ENCODE data around the gene NUCKS1.

Gene NUCKS1

GRCh38 chr1:205767248-205767647, 17.3 kb upstream of the NUCKS1 start:
- Histone ChIP-seq H3K9ac (ENCODE audit: low read length) (no peak overlapping the region), H3K36me3 (ENCODE audit: insufficient read depth, low read length) (no peaks in the 10 kb centered on the region), H3K4me3 (ENCODE audit: low read depth in 1 of 2, low read length in 2 of 2) (no peak overlapping the region), H3K4me1 (ENCODE audit: insufficient read depth, low read length) (no peaks in the 10 kb centered on the region), H3K27me3 (ENCODE audit: control insufficient read depth in 1 of 2, insufficient read depth in 2 of 2, low read length in 2 of 2) (no peaks in the 10 kb centered on the region), H3K9me3 (ENCODE audit: low read length) (no peaks in the 10 kb centered on the region), H3K27ac (ENCODE audit: low read depth, low read length) (no peak overlapping the region)

GRCh38 chr1:205766570-205766969, 16.6 kb upstream of the NUCKS1 start:
- H3K9me3 ChIP-seq (ENCODE audit: low read length), result no peaks in the 10 kb centered on the region
- no peaks in the 10 kb centered on the region for H3K4me1 ChIP-seq (ENCODE audit: insufficient read depth, low read length)
- no peaks in the 10 kb centered on the region for H3K36me3 ChIP-seq (ENCODE audit: insufficient read depth, low read length)
- H3K9ac ChIP-seq (ENCODE audit: low read length), result no peak overlapping the region
- no peak overlapping the region for H3K4me3 ChIP-seq (ENCODE audit: low read depth in 1 of 2, low read length in 2 of 2)
- no peak overlapping the region for H3K27ac ChIP-seq (ENCODE audit: low read depth, low read length)
- H3K27me3 ChIP-seq (ENCODE audit: control insufficient read depth in 1 of 2, insufficient read depth in 2 of 2, low read length in 2 of 2), result no peaks in the 10 kb centered on the region

- H3K9me3 ChIP-seq (ENCODE audit: low read length), result no peaks in the 10 kb centered on the region
- H3K4me1 ChIP-seq (ENCODE audit: insufficient read depth, low read length), result no peaks in the 10 kb centered on the region
- no peak overlapping the region for H3K9ac ChIP-seq (ENCODE audit: low read length)
- no peak overlapping the region for H3K27ac ChIP-seq (ENCODE audit: low read depth, low read length)
- H3K27me3 ChIP-seq (ENCODE audit: control insufficient read depth in 1 of 2, insufficient read depth in 2 of 2, low read length in 2 of 2), result no peaks in the 10 kb centered on the region
- H3K4me3 ChIP-seq (ENCODE audit: low read depth in 1 of 2, low read length in 2 of 2), result no peak overlapping the region
- no peaks in the 10 kb centered on the region for H3K36me3 ChIP-seq (ENCODE audit: insufficient read depth, low read length)
These were observed 16.1 kb upstream of the NUCKS1 start for GRCh38 chr1:205766038-205766437.

- Histone ChIP-seq H3K36me3 (ENCODE audit: insufficient read depth, low read length) (no peaks in the 10 kb centered on the region), H3K9me3 (ENCODE audit: low read length) (no peaks in the 10 kb centered on the region), H3K4me1 (ENCODE audit: insufficient read depth, low read length) (no peaks in the 10 kb centered on the region), H3K27me3 (ENCODE audit: control insufficient read depth in 1 of 2, insufficient read depth in 2 of 2, low read length in 2 of 2) (no peaks in the 10 kb centered on the region), H3K9ac (ENCODE audit: low read length) (no peak overlapping the region), H3K4me3 (ENCODE audit: low read depth in 1 of 2, low read length in 2 of 2) (no peak overlapping the region), H3K27ac (ENCODE audit: low read depth, low read length) (no peak overlapping the region)
These were observed 14.6 kb upstream of the NUCKS1 start for GRCh38 chr1:205764578-205764977.

- Histone ChIP-seq H3K9ac (ENCODE audit: low read length) (no peak overlapping the region), H3K36me3 (ENCODE audit: insufficient read depth, low read length) (no peaks in the 10 kb centered on the region), H3K4me1 (ENCODE audit: insufficient read depth, low read length) (no peaks in the 10 kb centered on the region), H3K4me3 (ENCODE audit: low read depth in 1 of 2, low read length in 2 of 2) (no peak overlapping the region), H3K27me3 (ENCODE audit: control insufficient read depth in 1 of 2, insufficient read depth in 2 of 2, low read length in 2 of 2) (no peaks in the 10 kb centered on the region), H3K9me3 (ENCODE audit: low read length) (no peaks in the 10 kb centered on the region), H3K27ac (ENCODE audit: low read depth, low read length) (no peak overlapping the region)
These were observed 14.0 kb upstream of the NUCKS1 start for GRCh38 chr1:205763980-205764379.

- Histone ChIP-seq H3K9ac (ENCODE audit: low read length) (no peak overlapping the region), H3K4me3 (ENCODE audit: low read depth in 1 of 2, low read length in 2 of 2) (no peak overlapping the region), H3K9me3 (ENCODE audit: low read length) (no peaks in the 10 kb centered on the region), H3K27ac (ENCODE audit: low read depth, low read length) (no peak overlapping the region), H3K27me3 (ENCODE audit: control insufficient read depth in 1 of 2, insufficient read depth in 2 of 2, low read length in 2 of 2) (no peaks in the 10 kb centered on the region), H3K4me1 (ENCODE audit: insufficient read depth, low read length) (no peaks in the 10 kb centered on the region), H3K36me3 (ENCODE audit: insufficient read depth, low read length) (no peaks in the 10 kb centered on the region)
These were observed 10.6 kb upstream of the NUCKS1 start for GRCh38 chr1:205760606-205761005.

GRCh38 chr1:205756552-205756951, 6.6 kb upstream of the NUCKS1 start:
- no peak overlapping the region for H3K9ac ChIP-seq (ENCODE audit: low read length)
- no peaks in the 10 kb centered on the region for H3K27me3 ChIP-seq (ENCODE audit: control insufficient read depth in 1 of 2, insufficient read depth in 2 of 2, low read length in 2 of 2)
- no peaks in the 10 kb centered on the region for H3K36me3 ChIP-seq (ENCODE audit: insufficient read depth, low read length)
- no peaks in the 10 kb centered on the region for H3K4me1 ChIP-seq (ENCODE audit: insufficient read depth, low read length)
- H3K27ac ChIP-seq (ENCODE audit: low read depth, low read length), result no peak overlapping the region
- no peak overlapping the region for H3K4me3 ChIP-seq (ENCODE audit: low read depth in 1 of 2, low read length in 2 of 2)
- H3K9me3 ChIP-seq (ENCODE audit: low read length), result no peaks in the 10 kb centered on the region

- no peaks in the 10 kb centered on the region for H3K36me3 ChIP-seq (ENCODE audit: insufficient read depth, low read length)
- H3K27ac ChIP-seq (ENCODE audit: low read depth, low read length), result no peak overlapping the region
- H3K9ac ChIP-seq (ENCODE audit: low read length), result no peak overlapping the region
- no peak overlapping the region for H3K4me3 ChIP-seq (ENCODE audit: low read depth in 1 of 2, low read length in 2 of 2)
- H3K27me3 ChIP-seq (ENCODE audit: control insufficient read depth in 1 of 2, insufficient read depth in 2 of 2, low read length in 2 of 2), result no peaks in the 10 kb centered on the region
- H3K9me3 ChIP-seq (ENCODE audit: low read length), result no peaks in the 10 kb centered on the region
- H3K4me1 ChIP-seq (ENCODE audit: insufficient read depth, low read length), result no peaks in the 10 kb centered on the region
These were observed 4.9 kb upstream of the NUCKS1 start for GRCh38 chr1:205754857-205755256.

GRCh38 chr1:205751036-205751651, 1.2 kb upstream of the NUCKS1 start:
- H3K4me1 ChIP-seq (ENCODE audit: insufficient read depth, low read length), result peaks cover 20% of the 10 kb centered on the region
- no peak overlapping the region for H3K9ac ChIP-seq (ENCODE audit: low read length)
- H3K36me3 ChIP-seq (ENCODE audit: insufficient read depth, low read length), result no peaks in the 10 kb centered on the region
- H3K4me3 ChIP-seq (ENCODE audit: low read depth in 1 of 2, low read length in 2 of 2), result no peak overlapping the region
- no peaks in the 10 kb centered on the region for H3K9me3 ChIP-seq (ENCODE audit: low read length)
- H3K27me3 ChIP-seq (ENCODE audit: control insufficient read depth in 1 of 2, insufficient read depth in 2 of 2, low read length in 2 of 2), result no peaks in the 10 kb centered on the region
- H3K27ac ChIP-seq (ENCODE audit: low read depth, low read length), result no peak overlapping the region

- Histone ChIP-seq H3K4me3 (ENCODE audit: low read depth in 1 of 2, low read length in 2 of 2) (peak overlapping the region; percentile 66 to 92), H3K27me3 (ENCODE audit: control insufficient read depth in 1 of 2, insufficient read depth in 2 of 2, low read length in 2 of 2) (no peaks in the 10 kb centered on the region), H3K9me3 (ENCODE audit: low read length) (no peaks in the 10 kb centered on the region), H3K9ac (ENCODE audit: low read length) (peak overlapping the region; percentile 92), H3K4me1 (ENCODE audit: insufficient read depth, low read length) (peaks cover 22% of the 10 kb centered on the region), H3K36me3 (ENCODE audit: insufficient read depth, low read length) (no peaks in the 10 kb centered on the region), H3K27ac (ENCODE audit: low read depth, low read length) (peak overlapping the region; percentile 79)
These were observed 496 bp downstream of the NUCKS1 start for GRCh38 chr1:205749234-205750137.

GRCh38 chr1:205748403-205749233, 1.4 kb downstream of the NUCKS1 start:
- peak overlapping the region; percentile 92 for H3K9ac ChIP-seq (ENCODE audit: low read length)
- H3K27me3 ChIP-seq (ENCODE audit: control insufficient read depth in 1 of 2, insufficient read depth in 2 of 2, low read length in 2 of 2), result no peaks in the 10 kb centered on the region
- H3K27ac ChIP-seq (ENCODE audit: low read depth, low read length), result peak overlapping the region; percentile 79
- no peaks in the 10 kb centered on the region for H3K36me3 ChIP-seq (ENCODE audit: insufficient read depth, low read length)
- peak overlapping the region; percentile 66 to 92 for H3K4me3 ChIP-seq (ENCODE audit: low read depth in 1 of 2, low read length in 2 of 2)
- H3K4me1 ChIP-seq (ENCODE audit: insufficient read depth, low read length), result peaks cover 30% of the 10 kb centered on the region
- H3K9me3 ChIP-seq (ENCODE audit: low read length), result no peaks in the 10 kb centered on the region

Data from muscle layer of colon (tissue), 2 donors.